HG03159 (cell line): ENCODE data around the gene FAM177A1.

Experiments used
- ATAC-seq: cut with Tn5 transposase; IDR thresholded peaks from one replicate; pipeline ENCODE4 v1.9.1; 2021; ENCODE audit warnings: mild to moderate bottlenecking, moderate library complexity; ENCODE audit not compliant: unreplicated experiment

FAM177A1 gene

GRCh38 chr14:35122696-35123387 lies 76.8 kb downstream of the FAM177A1 start:
- no peak for ATAC-seq

DNA sequence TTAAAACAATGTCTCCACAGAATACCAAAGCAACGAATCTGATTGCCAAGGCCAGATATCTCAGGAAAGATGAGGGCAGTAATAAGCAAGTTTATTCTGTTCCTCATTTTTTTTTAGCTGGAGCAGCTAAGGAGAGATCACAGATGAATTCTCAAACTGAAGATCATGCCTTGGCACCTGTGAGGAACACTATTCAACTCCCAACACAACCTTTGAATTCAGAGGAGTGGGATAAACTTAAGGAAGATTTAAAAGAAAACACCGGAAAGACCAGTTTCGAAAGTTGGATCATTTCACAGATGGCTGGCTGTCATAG lies 77.3 kb downstream of the FAM177A1 start:
- ATAC-seq, result no peak

DNA sequence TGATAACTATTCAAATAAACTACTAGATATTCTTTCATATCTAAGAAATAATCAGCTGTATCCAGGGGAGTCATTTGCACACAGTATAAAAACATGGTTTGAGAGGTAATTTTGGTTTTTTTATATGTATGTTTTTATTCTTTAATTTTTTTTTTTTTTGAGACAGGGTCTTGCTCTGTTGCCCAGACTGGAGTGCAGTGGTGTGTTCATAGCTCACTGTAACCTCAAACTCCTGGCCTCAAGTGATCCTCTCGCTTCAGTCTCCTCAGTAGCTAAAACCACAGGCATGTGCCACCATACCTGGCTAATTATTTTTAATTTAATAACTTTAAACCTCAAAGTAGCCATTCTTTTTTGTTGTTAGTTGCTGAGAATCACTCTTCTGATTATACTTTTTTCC lies 78.1 kb downstream of the FAM177A1 start:
- no peak for ATAC-seq
